HG02588 (cell line): Measurements from ENCODE around the gene ACOT7.
"Not testable (repeated sequence)": the region's sequence is repeated elsewhere in the genome, so short reads cannot be mapped to it uniquely, and the experiment has no call there.

ENCODE experiments used
- ATAC-seq: cut with Tn5 transposase; IDR thresholded peaks from one replicate; pipeline ENCODE4 v1.9.1; 2021; ENCODE audit warnings: mild to moderate bottlenecking, moderate library complexity; ENCODE audit not compliant: unreplicated experiment

Gene ACOT7

DNA sequence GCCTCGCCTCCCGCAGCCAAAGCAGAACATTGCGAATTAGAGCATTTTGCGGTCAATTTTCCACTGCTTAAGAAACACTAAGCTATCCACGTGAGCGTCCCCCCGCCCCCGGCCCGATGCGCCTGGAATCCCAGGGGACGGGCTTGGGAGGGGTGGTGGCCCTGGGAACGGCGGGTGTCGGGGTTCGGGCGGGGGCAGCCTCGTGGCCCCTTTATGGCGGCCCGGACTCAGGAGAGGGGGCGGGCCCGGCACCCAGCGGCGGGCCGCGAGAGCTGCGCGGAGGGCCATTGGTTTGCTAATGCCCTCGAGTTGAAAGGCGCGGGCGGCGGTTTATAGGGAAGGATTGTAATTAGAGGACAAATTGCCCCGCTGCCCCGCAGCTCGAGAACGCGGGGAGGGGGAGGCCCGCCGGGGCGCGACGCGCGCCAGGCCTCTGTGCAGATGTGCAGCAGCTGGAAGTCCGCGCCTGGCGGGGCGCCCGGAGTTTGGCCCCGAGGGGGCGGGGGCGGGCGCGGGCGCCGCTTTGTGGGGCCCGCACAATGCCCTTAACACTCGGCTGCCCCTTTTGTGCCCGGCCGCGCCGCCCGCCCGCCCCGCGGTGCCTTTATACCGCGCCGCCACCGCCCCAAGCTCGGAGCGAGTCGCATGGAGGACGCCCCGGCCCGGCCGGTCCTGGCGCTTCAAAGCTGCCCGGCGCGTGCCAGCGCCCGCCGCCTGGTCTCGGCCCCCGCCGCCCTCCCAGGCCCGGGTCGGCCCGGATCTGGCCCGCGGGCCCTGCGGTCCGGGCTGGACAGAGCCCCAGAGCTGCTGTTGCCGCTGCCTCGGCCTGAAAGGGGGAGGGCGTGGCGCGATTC lies 151.5 kb downstream of the ACOT7 start:
- no peak for ATAC-seq

DNA sequence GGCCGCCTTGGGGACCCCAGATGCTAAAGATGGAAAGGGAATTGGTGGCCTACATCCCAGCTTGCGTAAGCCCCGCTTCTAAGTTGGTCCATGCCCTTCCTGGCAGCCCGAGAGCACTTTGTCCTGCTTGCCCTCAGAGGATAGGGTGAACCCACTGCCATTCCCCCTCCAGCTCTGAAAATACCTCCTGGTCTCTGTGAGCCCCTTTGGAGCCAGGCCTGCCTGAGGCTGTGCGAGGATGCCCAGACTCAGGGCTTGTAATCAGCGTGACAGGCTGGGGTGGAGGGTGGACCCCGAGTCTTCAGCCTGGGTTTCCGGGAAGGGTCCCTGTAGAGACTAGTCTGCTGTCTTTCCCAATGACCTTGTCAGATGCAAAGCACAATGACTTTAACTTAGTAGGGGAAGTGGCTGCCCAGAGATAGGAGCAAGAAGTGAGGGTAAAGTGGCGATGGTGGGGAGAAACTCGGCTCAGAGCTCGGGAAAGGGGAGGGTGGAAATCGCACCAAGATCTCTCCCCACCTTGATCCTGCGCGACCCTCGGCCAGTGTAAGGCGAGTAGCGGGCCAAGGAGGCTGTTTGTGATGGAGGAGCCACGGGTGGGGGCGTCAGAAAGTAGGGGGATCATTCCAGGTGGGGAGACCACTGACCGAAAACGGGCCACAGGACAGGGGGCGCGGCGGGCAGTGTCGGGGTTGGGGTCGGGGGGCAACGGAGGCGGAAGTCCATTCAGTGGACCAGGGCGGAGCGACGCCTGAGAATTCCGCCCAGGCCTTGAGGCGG lies 152.3 kb downstream of the ACOT7 start:
- no peak for ATAC-seq

- no peak for ATAC-seq
Observed at GRCh38 chr1:6239950-6240768, 153.4 kb downstream of the ACOT7 start.

- no peak for ATAC-seq
Observed at GRCh38 chr1:6239213-6239752, 154.3 kb downstream of the ACOT7 start.

DNA sequence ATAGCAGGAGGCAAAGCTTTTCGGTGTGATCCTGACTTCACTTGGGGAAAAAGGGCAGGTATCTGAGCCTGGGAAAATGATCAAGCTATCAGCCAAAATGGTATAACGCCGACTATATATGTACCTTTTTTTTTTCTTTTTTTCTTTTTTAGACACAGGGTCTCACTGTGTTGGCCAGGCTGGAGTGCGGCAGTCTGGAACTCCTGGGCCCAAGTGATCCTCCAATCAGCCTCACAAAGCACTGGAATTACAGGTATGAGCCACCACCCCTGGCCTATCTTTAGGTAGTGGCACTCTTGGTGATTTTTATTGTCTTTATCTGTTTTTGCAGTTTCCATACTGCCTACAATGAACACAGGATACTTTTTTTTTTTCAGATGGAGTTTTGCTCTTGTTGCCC lies 156.5 kb downstream of the ACOT7 start:
- ATAC-seq, result no peak

DNA sequence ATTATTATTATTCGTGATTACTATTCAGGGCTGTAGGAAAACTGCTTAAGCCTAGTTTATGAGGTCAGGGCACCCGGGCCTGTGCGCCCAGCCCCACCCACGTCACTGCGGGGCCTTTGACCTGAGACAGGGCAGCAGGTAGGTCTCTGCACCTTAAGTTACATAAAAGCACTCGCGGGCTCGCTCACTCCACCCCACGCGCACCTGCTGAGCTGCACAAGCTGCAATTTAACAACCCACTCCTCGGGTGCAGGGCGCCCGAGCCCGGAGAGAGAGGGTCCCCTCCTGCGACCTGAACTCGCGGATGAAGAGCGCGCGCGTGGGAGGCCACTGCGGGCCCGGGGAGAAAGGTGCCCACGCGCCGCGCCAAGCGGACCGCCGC lies 158.3 kb downstream of the ACOT7 start:
- ATAC-seq, result peak; percentile 15

- no peak for ATAC-seq
Observed at GRCh38 chr1:6234502-6235295, 158.9 kb downstream of the ACOT7 start.

DNA sequence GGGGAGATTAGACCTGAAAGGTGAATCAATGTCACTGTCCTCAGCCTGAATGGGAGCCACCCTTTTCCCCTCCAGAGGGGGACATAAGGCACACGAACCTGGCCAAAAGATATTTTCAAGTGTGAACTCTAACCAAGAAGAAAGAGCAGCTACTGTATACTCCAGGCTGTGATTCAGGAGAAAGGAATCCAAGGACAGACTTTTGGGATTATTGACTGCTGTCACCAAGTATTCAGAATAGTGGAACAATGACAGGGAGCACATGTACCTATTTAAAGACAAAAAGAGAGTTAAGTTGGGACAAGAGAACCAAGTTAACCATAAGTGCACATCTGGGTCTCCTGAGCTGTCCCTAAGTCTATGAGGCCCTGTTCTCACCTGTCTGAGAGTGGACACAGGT lies 160.2 kb downstream of the ACOT7 start:
- ATAC-seq, result no peak

- no peak for ATAC-seq
Observed at GRCh38 chr1:6225651-6226050, 167.9 kb downstream of the ACOT7 start.

- no peak for ATAC-seq
Observed at GRCh38 chr1:6224718-6225117, 168.8 kb downstream of the ACOT7 start.

DNA sequence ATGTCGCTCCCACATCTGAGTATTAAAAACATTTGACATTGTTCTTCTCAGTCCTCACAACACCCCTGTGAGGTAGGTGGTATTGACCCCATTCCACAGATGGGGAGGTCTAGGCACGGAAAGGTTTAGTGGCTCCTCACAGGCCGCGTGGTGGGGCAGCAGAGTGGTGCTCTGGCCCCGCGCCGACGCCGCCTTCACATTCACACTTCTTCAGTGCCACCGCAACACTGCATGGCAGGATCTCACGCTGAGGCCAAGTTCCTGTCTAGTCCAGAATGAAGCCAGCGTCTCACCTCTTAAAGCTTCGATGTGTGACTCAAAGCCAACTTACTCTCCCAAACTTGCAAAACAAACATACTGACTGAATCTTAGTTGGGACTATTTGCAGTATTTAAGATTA lies 169.9 kb downstream of the ACOT7 start:
- ATAC-seq, result no peak

DNA sequence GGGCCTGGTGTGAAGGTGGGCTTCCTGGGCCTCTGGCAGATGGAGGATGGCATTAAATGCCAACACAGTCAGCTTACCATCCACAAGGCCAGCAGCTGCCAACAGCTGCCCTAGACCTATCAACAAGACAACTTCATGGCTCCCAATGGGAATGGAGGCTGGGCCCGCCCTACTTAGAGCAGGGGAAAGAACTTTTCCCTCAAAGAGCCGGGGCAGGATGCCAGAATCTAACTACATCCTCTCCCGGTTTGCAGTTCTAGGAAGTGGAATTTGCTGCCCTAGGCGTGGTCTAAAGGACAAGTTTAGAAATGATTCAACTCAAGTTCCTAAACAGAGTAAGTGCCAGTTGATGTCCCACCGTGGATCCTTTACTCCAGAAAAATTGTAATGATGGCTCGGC lies 170.9 kb downstream of the ACOT7 start:
- no peak for ATAC-seq

- no peak for ATAC-seq
Observed at GRCh38 chr1:6221210-6221784, 172.3 kb downstream of the ACOT7 start.

DNA sequence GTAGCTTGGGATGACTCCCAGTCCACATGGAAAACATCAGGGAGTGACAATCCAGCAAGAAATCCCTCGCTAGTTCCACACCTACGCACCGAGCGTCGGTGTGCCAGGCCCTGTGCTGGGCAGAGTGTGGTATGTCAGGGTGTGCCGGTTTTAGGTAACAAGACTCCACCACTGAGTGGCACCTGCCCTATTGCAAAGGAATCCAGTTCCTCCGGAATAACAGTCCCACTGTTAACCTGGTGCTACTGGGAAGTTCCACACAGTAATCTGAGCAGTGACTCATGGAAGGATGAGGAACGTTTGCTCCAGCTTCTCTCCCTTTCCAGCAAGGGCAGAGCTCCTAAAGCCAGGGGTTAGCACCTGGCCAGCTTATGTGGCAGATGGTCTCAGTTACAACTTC lies 173.3 kb downstream of the ACOT7 start:
- no peak for ATAC-seq

GRCh38 chr1:6219641-6220040 lies 173.9 kb downstream of the ACOT7 start:
- ATAC-seq, result not testable (repeated sequence)

- no peak for ATAC-seq
Observed at GRCh38 chr1:6218375-6219164, 175.0 kb downstream of the ACOT7 start.
